ENCODE results near the gene ZRANB3.
"Not testable (repeated sequence)": the region's sequence is repeated elsewhere in the genome, so short reads cannot be mapped to it uniquely, and the experiment has no call there.

The ZRANB3 gene

DNA sequence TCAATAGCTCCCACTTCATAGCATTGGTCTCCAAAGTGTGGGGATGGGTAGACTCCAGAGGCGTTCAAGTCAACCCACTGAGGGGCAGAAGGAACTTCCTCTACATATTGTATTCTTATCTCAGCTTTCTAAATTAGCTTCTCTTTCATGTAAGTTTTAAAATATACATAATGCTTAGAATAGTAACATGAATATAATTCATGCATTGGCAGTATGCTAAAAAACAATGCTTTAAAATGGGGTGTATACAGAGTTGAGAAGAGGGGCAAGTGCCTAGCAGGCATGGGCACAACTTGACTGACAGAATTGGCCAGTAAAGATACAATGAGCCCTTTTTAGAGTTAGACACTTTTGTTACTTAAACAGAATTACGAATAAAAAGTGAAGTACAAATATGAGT lies 212.2 kb downstream of the ZRANB3 start:
- no peak for DNase-seq

DNA sequence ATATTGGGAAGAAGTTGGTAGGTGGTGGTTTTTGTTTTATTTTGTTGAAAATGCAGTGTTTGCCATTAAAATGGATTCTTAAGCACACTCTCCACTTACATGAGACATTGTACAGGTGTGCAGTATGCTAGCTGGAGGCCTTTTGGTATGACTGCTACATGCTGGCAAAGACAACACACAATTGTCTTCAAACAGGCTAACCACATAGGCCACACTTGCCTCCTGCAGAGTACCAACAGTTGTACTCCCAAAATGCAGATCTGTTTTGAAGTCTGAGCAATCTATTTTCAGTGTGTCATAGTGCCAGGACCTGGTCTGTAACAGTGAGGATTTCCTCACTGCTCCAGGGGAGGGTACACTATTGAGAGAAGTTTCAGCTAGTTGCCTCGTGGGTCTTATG lies 213.6 kb downstream of the ZRANB3 start:
- no peak for DNase-seq

DNA sequence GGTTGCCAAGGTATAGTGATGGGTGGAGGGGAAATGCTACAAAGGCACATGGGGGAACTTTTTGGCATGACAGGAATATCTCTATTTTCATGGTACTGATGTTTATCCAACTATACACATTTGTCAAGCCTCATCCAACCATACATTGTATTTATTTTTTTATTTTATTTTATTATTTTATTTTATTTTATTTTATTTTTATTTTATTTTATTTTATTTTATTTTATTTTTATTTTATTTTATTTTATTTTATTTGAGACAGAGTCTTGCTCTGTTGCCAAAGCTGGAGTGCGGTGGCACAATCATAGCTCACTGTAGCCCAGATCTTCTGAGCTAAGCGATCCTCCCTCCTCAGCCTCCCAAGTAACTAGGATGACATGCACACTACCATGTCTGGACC lies 219.1 kb downstream of the ZRANB3 start:
- DNase-seq = no peak

DNA sequence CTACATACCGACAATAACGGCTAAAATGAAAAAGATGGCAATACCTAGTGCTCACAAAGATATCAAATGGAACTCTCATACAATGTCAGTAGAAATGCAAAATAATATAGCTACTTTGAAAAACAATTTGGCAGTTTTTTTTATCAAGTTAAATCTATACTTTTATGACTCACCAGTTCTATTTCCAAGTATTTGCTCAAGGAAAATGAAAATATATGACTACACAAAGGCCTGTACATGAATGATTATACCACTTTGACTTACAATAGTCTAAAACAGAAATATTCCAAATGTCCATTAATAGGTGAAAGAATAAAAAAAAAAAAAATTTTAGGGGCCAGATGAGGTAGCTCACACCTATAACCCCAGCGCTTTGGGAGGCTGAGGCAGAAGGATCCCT lies 219.8 kb downstream of the ZRANB3 start:
- no peak for DNase-seq

DNA sequence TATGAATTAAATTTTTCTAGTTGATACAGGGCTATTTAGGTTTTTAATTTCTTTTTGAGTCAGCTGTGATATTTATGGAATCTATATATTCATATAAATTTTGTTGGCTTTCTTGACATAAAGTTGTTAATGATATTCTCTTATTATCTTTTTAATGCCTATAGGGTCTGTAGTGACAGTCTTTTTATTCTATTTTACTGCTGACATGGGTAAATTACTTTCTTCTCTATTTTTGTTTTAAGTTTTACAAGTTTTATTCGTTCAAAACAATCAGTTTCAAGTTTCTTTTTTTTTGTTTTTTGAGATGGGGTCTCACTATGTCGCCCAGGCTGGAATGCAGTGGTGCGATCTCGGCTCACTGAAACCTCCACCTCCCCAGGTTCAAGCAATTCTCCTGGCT lies 226.3 kb downstream of the ZRANB3 start:
- no peak for DNase-seq

DNA sequence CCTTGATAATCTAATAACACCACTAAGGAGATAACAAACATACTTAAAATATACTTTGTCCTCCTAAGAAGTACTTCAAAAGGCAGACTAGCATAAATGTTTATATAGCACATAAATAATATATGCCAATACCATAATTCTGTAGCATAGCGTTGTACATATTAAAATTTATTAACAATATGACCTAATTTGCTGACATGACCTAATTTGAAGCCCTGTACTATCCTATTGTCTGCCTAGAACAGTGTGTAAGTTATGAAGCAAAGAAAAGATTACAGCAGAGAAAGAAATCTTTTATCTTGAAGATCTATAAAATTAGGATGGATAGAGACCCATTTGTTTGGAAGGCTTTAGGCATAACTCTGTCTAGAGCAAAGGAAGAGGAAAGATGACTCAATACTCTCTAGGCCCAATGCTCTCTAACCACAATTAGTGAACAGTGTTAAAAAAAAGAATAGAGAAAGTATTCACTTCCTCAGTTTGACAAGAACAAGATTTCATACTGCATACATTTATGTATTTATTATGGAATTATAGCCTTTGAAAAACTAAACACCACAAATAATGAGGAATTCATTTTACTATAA lies 231.3 kb downstream of the ZRANB3 start:
- DNase-seq = no peak

DNA sequence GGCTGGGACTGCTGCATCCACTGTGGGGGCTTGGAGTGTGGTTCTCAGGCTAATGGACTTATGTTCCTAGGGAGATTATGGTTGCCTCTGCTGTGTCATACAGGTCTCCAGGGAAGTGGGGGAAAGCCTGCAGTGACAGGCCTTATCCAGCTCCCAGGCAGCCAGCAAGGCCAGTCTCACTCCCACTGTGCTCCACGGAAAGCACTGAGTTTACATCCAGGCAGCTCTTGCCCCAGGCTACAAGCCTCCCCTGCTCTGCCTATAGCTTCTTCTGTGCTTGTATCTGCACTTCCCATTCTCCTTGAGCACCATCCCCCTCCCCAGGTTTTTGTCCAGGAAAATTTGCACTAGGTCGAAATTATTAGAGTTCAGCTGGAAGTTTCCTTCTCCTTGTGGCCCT lies 231.9 kb downstream of the ZRANB3 start:
- no peak for DNase-seq

DNA sequence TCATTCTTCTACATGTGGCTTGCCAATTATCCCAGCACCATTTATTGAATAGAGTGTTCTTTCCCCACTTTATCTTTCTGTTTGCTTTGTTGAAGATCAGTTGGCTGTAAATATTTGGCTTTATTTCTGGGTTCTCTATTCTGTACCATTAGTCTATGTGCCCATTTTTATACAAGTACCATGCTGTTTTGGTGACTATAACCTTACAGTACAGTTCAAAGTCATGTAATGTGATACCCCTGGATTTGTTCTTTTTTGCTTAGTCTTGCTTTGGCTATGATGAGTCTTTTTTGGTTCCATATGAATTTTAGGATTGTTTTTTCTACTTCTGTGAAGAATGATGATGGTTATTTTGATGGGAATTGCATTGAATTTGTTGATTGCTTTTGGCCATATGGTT lies 243.9 kb downstream of the ZRANB3 start:
- DNase-seq = not testable (repeated sequence)

DNA sequence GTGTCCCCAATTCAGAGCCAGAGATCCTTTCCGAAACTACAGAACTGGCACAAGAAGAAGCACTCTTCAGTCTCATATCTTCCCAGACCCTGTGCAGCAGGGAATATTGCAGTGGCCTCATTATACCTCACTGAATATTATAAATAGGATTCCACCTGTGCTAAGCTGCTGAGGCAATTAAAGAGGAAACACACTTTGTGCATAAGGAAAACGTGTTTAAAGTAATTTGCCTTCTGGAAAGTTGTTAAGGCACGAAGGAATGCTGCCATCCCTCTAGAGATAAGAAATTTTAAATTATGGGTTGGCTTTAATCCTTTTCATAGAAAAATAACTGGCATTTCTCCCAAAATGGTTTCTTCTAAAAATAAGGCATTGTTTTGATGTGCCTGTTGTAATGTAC lies 245.6 kb downstream of the ZRANB3 start:
- DNase-seq = no peak

DNA sequence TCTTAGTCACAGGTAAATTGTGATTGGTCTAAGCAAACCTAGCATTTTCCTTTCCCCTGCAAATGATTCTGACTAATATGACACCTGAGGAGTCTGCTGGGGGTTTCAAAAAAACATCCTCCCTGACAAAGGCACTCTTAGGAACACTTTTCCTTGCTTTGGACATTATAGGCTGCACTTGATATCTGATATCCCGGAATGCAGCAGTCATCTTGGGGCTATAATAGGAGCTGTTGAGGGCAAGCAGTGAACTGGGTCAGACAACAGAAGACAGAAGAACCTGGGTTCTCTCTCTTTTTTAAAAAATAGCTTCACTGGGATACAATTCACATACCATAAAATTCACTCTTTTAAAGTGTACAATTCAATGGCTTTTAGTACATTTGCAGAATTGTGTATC lies 249.6 kb downstream of the ZRANB3 start:
- no peak for DNase-seq

DNA sequence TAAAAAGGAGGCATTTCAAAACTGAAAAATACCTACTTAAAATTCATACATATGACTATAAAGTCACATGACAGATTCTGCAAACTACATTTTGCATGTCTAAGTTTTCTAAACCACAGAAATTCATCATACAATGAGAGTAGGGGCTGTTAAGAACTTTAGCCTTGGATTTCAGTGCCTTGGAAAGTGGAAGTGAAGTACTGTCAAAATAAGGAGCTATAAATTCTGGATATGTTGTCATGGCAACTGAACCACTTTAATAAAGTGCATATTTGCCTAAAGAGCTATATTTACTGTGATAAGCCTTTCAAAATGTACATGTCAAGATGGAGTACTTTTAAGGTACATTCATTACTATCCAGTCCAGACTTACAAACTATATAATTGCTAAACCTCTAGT lies 251.8 kb downstream of the ZRANB3 start:
- no peak for DNase-seq

DNA sequence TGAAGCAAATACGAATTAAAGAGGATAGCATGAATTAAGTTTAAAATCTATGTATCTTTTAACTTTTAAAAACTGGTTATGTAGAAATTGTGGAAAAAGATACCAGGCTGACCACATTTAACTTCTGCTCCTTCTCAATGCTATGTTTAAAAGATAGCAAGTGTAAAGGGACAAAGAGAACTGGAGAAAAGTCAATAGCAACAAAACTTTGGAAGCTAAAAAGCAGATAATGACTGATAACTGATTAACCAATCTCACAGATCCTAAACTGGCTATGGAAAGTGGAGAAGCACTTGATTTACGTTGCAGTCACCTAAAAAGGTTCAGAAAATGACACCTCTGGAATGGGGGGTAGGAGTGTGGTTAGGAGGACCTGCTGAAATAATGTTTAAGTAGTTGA lies 254.5 kb downstream of the ZRANB3 start:
- DNase-seq = no peak

DNA sequence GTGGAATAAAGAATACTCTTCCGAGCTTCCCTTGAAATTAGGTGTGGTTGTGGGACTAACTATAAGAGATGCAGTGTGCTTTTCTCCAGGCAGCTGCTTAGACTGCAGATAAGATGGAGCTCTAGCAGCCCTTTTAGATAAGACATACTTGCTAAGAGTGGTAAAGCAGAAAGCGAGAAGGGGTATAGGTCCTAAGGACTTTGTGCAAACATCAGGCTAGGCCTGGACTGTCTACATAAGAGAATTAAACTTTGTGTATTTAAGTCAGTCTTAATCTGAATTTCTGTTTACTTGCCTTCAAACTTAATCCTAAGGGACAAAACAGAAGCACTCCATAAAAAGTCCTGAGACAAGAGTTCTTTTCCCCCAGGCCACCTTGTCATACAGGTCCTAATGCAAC lies 260.0 kb downstream of the ZRANB3 start:
- no peak for DNase-seq

DNA sequence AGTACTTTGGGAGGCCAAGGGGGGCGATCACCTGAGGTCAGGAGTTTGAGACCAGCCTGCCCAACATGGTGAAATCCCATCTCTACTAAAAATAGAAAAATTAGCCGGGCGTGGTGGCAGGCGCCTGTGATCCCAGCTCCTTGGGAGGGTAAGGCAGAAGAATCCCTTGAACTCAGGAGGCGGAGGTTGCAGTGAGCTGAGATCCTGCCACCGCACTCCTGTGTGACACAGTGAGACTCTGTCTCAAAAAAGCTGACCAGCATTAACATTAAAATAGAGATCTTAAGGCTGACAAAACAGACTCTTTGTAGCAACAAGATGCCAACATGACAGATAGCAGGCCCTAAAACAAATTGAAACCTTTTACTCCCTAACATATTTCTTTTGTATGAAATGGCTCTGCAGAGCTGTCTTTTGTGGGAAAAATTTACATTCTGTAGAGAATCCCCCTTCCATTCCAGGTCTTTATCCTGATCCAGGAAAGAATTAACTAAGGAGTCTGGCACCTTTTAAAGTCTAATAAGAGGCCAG lies 265.0 kb downstream of the ZRANB3 start:
- no peak for DNase-seq

DNA sequence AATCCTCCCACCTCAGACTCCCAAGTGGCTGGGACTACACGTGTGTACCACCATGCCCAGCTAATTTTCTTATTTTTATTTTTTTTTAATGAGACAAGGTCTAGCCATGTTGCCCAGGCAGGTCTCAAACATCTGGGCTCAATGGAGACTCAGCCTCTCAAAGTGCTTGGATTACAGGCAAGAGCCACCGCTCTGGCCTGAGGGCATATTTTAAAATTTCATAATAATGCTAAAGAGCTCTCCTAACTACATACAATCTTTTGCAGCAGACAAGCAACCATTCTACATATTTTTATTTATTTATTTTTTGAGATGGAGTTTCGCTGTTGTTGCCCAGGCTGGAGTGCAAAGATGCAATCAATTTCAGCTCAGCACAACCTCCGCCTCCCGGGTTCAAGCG lies 271.9 kb downstream of the ZRANB3 start:
- DNase-seq = no peak

DNA sequence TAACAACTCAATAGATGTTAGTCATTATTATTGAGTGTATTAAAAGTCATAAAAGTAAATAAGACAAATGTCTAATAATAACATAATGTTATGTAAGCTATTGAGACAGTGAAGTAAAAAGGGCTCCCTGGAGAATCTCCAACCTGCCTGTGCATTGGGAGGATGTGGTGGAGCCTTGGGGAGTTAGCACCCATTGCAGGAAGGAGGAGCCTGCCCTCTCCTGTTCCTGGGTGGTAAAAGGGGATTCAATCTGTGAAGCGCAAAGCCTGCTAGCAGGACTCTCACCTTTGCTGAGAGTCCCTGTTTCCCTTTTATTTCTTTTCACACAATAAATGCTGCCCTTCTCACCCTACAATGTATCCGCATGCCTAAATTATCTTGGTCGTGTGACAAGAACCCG lies 272.8 kb downstream of the ZRANB3 start:
- no peak for DNase-seq

DNA sequence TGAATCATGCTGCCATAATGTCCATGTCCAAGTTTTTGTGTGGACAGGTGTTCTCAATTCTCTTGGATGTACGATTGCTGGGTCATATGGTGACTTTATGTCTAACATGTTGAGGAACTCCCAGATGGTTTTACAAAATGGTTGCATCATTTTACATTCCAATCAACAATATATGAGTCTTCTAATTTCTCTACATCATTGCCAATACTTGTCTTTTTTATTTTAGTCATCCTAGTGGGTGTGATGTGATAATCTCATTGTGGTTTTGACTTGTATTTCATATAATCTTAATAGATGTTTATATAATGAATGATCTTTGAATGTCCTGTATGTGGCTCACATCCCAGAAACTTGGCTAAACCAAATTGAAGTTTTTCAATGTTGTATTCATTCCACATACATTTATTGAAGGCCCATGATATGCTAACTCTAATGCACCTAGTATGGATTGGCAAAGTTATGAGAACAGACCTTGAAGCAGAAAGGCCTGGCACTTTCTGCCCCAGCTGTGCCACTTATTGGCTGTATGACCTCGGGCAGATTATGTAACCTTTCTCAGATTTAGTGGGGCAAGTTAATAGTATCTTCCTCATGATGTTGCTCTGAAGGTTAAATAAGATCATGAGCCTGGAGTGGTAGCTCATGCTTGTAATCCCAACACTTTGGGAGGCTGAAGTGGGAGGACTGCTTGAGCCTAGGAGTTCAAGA lies 273.5 kb downstream of the ZRANB3 start:
- DNase-seq = no peak

DNA sequence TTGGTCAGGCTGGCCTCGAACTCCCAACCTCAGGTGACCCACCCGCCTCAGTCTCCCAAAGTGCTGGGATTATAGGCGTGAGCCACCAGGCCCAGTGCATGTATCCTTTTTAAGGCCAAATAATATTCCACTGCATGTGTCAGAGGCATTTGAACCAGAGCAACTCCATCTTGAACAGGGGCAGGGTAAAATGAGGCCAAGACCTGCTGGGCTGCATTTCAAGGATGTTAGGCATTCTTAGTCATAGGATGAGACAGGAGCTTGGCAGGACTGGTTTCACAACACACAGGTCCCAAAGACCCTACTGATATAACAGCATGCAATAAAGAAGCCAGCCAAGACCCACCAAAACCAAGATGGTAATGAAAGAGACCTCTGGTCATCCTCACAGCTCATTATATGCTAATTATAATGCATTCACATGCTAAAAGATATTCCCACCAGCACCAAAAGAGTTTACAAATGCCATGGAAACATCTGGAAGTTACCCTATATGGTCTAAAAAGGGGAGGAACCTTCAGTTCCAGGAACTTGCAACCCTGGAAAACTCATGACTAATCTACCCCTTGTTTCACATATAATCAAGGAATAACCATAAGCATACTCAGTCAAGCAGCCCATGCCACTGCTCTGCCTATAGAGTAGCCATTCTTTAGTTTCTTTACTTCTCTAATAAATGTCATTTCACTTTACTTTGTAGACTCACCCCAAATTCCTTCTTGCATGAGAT lies 274.3 kb downstream of the ZRANB3 start:
- no peak for DNase-seq

DNA sequence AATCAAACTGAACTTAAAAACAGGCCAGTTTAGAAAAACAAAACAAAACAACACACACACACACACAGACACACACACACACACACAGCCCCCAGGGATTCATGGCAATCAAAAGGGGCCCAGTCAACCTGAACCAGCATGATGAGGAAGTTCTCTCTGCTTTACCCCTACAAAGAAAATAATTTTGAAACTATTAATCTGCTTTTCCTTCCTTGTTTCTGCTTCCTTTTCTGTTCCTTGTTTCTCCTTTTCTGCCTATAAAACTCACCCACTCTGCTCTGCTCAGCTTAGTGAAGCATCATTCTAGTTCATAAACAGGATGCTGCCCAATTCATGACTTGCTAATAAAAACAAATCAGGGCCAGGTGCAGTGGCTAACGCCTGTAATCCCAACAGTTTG lies 275.8 kb downstream of the ZRANB3 start:
- no peak for DNase-seq

DNA sequence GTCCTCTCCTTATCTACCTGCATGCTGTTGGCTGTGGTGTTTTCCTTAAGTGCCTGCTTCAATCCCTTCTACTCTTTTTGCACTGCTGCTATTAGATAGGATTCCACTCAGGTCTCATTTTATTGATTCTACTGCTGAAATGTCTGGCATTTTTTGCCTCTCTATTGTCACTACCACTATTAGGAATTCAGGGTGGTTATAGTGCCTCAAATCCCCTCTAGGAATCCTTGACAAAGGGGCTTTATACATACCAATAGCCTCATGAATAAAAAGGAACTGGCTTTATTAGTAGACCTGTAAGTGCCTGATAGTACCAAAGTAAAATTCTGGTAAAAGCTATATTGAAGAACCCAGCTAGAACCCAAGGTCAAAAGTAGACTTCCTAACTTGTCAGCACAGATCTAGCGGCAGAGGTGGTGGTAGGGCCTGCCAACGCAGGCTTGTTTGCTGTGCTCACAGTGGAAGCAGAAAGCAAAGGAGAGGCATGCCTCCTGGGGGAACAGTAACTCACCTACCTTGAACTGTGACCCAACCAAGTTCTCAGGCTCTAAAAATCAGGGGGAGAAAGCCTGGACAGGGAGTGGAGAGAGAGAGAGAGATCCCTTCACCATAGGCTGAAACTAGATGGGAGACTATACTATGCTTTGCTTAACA lies 278.1 kb downstream of the ZRANB3 start:
- DNase-seq = no peak

DNA sequence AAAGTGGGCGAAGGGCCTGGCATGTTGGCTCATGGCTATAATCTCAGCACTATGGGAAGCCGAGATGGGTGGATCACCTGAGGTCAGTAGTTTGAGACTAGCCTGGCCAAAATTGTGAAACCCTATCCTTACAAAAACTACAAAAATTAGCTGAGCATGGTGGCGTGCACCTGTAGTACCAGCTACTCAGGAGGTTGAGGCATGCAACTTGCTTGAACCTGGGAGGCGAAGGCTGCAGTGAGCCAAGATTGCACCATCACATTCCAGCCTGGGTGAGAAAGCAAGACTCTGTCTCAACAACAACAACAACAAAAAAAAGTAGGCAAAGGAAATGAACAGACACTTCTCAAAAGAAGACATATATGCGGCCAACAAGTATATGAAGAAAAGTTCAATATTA lies 282.4 kb downstream of the ZRANB3 start:
- DNase-seq = no peak

DNA sequence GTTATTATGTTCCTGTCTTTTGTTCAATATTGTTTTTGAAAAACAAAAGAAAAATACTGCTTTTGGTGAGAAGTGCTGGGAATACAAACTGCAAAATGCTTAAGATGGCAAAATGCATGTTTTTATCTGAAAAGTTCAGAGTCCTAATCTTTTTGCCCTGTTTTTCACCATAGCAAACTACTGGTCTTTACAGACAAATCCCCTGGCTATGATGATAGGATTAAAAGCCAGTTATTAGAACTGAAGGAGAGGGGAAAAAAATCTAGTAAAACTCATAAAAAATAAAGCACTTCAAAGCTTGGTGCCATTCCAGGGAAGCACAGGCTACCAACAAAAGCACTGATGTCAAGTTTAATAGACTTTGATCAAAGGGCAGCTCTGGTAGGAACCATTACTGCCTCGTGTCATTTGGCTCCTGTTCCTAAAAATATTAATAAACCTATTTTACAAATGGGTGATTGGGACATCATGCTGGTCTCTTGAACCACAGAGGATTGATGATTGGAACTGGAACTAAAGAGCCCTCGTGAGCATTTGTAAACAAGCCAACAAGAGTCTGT lies 284.2 kb downstream of the ZRANB3 start:
- DNase-seq = no peak

DNA sequence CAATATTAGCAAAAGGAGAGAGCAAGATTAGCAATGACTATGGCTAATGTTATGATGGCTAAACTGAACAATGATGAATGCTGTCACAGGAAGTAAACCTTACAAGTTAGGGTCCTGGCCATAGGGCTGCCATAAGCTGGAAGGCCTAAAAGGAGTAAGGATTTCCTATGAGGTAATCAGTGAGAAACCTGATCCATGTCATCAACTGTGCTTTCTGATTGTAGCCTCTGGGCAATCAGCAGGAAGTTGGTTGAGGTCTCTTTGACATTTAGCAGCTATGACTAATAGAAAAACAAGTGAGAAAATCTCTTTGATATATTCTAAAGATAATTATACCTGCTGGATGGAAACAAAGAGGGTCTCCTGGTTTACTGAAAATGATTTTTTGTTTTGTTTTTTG lies 285.9 kb downstream of the ZRANB3 start:
- no peak for DNase-seq
